A549 (cell line): ENCODE data around the gene COG6. TPM values are rescaled to one million over a fixed set of nuclear protein-coding genes. Genes with fewer than 3 reads are reported as not detected.

Source experiments
- ATAC-seq, 2 experiments: fragments of 200-7000 bp in 1 of 2; fragments of >200 bp in 1 of 2; cut with Nextera tagmentation in 1 of 2; cut with Tn5 transposase in 1 of 2; 3 replicates each; pipeline versions ENCODE4 v1.8.0 to v1.9.1; 2018 to 2020; ENCODE audit warnings: mild to moderate bottlenecking in 1 of 2, moderate library complexity in 1 of 2
- CTCF ChIA-PET: fragments of 300-600 bp; sonication (Branson Sonifier 250); formaldehyde crosslinking; extraction: SDS; loops from one replicate; lab custom pipeline; 2021; ENCODE audit warnings: antibody characterized with exemption, inconsistent platforms; lab: Yijun Ruan, JAX
- POLR2A ChIA-PET: fragments of 350-600 bp; formaldehyde crosslinking; extraction: SDS; loops from one replicate; lab custom pipeline; 2021; ENCODE audit warnings: antibody characterized with exemption, inconsistent platforms; lab: Yijun Ruan, JAX
- DNase-seq, 2 experiments: peaks; one replicate each; pipeline versions ENCODE4 v3.0.0 to v3.0.0-alpha.2; 2011 to 2016; ENCODE audit warnings: low read depth in 1 of 2, low spot score in 1 of 2
- FAIRE-seq: peaks from 2 replicates; lab custom pipeline; 2011; peaks lifted over from hg19 to GRCh38; lab: Jason Lieb, UNC
- H3K27ac ChIP-seq, 2 experiments: fragments of >200 bp; sonication (Bioruptor Twin); formaldehyde crosslinking; 3 replicates each; pipeline ENCODE4 v1.5.1; 2016 to 2017
- H3K4me1 ChIP-seq: fragments of >200 bp; sonication (Bioruptor Twin); formaldehyde crosslinking; 3 replicates; pipeline ENCODE4 v1.6.1; 2016
- H3K4me2 ChIP-seq: fragments of >200 bp; sonication (Bioruptor Twin); formaldehyde crosslinking; 3 replicates; pipeline ENCODE4 v1.6.1; 2016
- H3K4me3 ChIP-seq: fragments of >200 bp; sonication (Bioruptor Twin); formaldehyde crosslinking; 3 replicates; pipeline ENCODE4 v1.5.1; 2016
- H3K9me3 ChIP-seq: fragments of >200 bp; sonication (Bioruptor Twin); formaldehyde crosslinking; 3 replicates; pipeline ENCODE4 v1.6.1; 2016
- ATOH8 ChIP-seq: fragments of 250-450 bp; sonication (Bioruptor Pico); IDR thresholded peaks from 2 replicates; pipeline ENCODE4 v1.5.0; 2020; ENCODE audit warnings: low read depth, mild to moderate bottlenecking, moderate library complexity
- BCL3 ChIP-seq: fragments of >200 bp; sonication (Bioruptor Twin); formaldehyde crosslinking; IDR thresholded peaks from 3 replicates; pipeline ENCODE4 v1.6.1; 2016
- CHD2 ChIP-seq: fragments of 150-350 bp; IDR thresholded peaks from 2 replicates; pipeline ENCODE4 v1.6.1; 2014; ENCODE audit warnings: low read length; ENCODE audit not compliant: partially characterized antibody
- CHD4 ChIP-seq: fragments of 200-600 bp; sonication (generic); IDR thresholded peaks from 2 replicates; pipeline ENCODE4 v1.6.1; 2016; ENCODE audit warnings: antibody characterized with exemption, mild to moderate bottlenecking, borderline replicate concordance
- E2F6 ChIP-seq: IDR thresholded peaks from 2 replicates; pipeline ENCODE4 v1.6.1; 2012; ENCODE audit warnings: low read depth, borderline replicate concordance
- EHMT2 ChIP-seq: fragments of 200-600 bp; sonication (generic); IDR thresholded peaks from 2 replicates; pipeline ENCODE4 v1.6.1; 2016; ENCODE audit warnings: antibody characterized with exemption, low read depth, mild to moderate bottlenecking, moderate library complexity
- ELK1 ChIP-seq: fragments of 150-350 bp; IDR thresholded peaks from 2 replicates; pipeline ENCODE4 v1.6.1; 2014; ENCODE audit warnings: low read depth, mild to moderate bottlenecking, low read length
- ESRRA ChIP-seq: fragments of 150-350 bp; IDR thresholded peaks from 2 replicates; pipeline ENCODE4 v1.6.1; 2014; ENCODE audit warnings: mild to moderate bottlenecking, low read length, borderline replicate concordance
- FOSB ChIP-seq: fragments of 250-450 bp; sonication (Bioruptor Pico); IDR thresholded peaks from 2 replicates; pipeline ENCODE4 v1.5.0; 2020; ENCODE audit warnings: mild to moderate bottlenecking, moderate library complexity
- FOSL2 ChIP-seq, 2 experiments: fragments of 450-650 bp in 1 of 2; fragments of >200 bp in 1 of 2; sonication (Bioruptor Twin) in 1 of 2; formaldehyde crosslinking; IDR thresholded peaks; 2 replicates each; pipeline versions ENCODE4 v1.5.0 to v1.6.1; 2016 to 2020; ENCODE audit warnings: mild to moderate bottlenecking in 1 of 2, moderate library complexity in 1 of 2
- HDAC2 ChIP-seq: fragments of 200-600 bp; sonication (generic); IDR thresholded peaks from 2 replicates; pipeline ENCODE4 v1.6.1; 2016
- HES2 ChIP-seq: fragments of >200 bp; sonication (Bioruptor Twin); formaldehyde crosslinking; IDR thresholded peaks from 2 replicates; pipeline ENCODE4 v1.6.1; 2016
- HOXB13 ChIP-seq: fragments of 250-450 bp; sonication (Bioruptor Pico); IDR thresholded peaks from 2 replicates; pipeline ENCODE4 v1.5.0; 2020; ENCODE audit warnings: low read depth, mild to moderate bottlenecking, moderate library complexity
- MAFK ChIP-seq: fragments of 450-650 bp; IDR thresholded peaks from 2 replicates; pipeline ENCODE4 v1.6.1; 2014; ENCODE audit not compliant: partially characterized antibody
- MAX ChIP-seq: IDR thresholded peaks from 2 replicates; pipeline ENCODE4 v1.6.1; 2012
- NPAS2 ChIP-seq: fragments of 250-450 bp; sonication (Bioruptor Pico); IDR thresholded peaks from 2 replicates; pipeline ENCODE4 v1.8.0; 2022; ENCODE audit warnings: mild to moderate bottlenecking, moderate library complexity, borderline replicate concordance
- PHF8 ChIP-seq: fragments of 200-600 bp; sonication (generic); IDR thresholded peaks from 2 replicates; pipeline ENCODE4 v1.6.1; 2016; ENCODE audit warnings: low read depth, mild to moderate bottlenecking, antibody characterized with exemption, moderate library complexity, borderline replicate concordance
- RARB ChIP-seq: fragments of 250-450 bp; sonication (Bioruptor Pico); IDR thresholded peaks from 2 replicates; pipeline ENCODE4 v1.8.0; 2021; ENCODE audit warnings: mild to moderate bottlenecking, moderate library complexity
- RCOR1 ChIP-seq: fragments of 150-350 bp; IDR thresholded peaks from 2 replicates; pipeline ENCODE4 v1.6.1; 2014; ENCODE audit warnings: antibody characterized with exemption, low read length, low read depth
- ZC3H11A ChIP-seq: fragments of 450-650 bp; IDR thresholded peaks from 2 replicates; pipeline ENCODE4 v1.6.1; 2014; ENCODE audit warnings: antibody characterized with exemption, mild to moderate bottlenecking
- WGBS: methylation state at CpG from one replicate; pipeline ENCODE4 v1.1.6; 2017; ENCODE audit errors: missing lambda C conversion rate; 5-methylcytosine and 5-hydroxymethylcytosine counted together
- polyA plus RNA-seq, 4 experiments: library from polyadenylated mRNA; depleted of rRNA in 3 of 4; stranded (reverse); fragments of >200 nt; fragmentation: RNase III in 1 of 4; extraction: RNeasy Plus Mini Kit Qiagen cat#74134 plus additional on column Dnase treatment in 1 of 4; gene quantifications; 2 replicates in 3 of 4; 3 replicates in 1 of 4; pipeline ENCODE4 v1.2.3, GENCODE V29; 2011 to 2017

The COG6 gene
- polyA plus RNA-seq, 2 of the 4 experiments (the other 2 are of a cell fraction) = 8.8 to 22.0 TPM

GRCh38 chr13:39767791-39768517, 112.5 kb downstream of the COG6 start:
- no peak overlapping the region for H3K27ac ChIP-seq
- H3K4me3 ChIP-seq = no peak overlapping the region
- FAIRE-seq (no peak), ATAC-seq (no peak), DNase-seq (no peak)
- ChIA-PET CTCF (no interaction called here), POLR2A (no interaction called here)
- TF ChIP-seq HES2 (no peak), MAX (no peak), PHF8 (no peak), MAFK (no peak)
- 35% methylated on average over 2 of the region's 3 CpGs for whole genome bisulfite sequencing
- no peaks in the 10 kb centered on the region for H3K9me3 ChIP-seq
- no peaks in the 10 kb centered on the region for H3K4me1 ChIP-seq
- no peak overlapping the region for H3K4me2 ChIP-seq

- ChIA-PET CTCF (interaction anchor here (1.1 kb wide), 1 partner anchor 22 kb away, joined by 3 read pairs; no protein-coding TSS in a partner anchor), POLR2A (no interaction called here)
- H3K27ac ChIP-seq = no peak overlapping the region
- DNase-seq = no peak
- no peak for ATAC-seq
- H3K4me2 ChIP-seq = no peak overlapping the region
- TF ChIP-seq RCOR1 (no peak), ESRRA (no peak), FOSB (no peak), ZC3H11A (no peak), BCL3 (no peak), ELK1 (no peak), CHD2 (no peak), NPAS2 (CRISPR knock-in tag) (no peak), HDAC2 (no peak), RARB (CRISPR knock-in tag) (no peak), HOXB13 (CRISPR knock-in tag) (no peak)
- no peak overlapping the region for H3K4me3 ChIP-seq
- H3K9me3 ChIP-seq = no peaks in the 10 kb centered on the region
- no peak for FAIRE-seq
- H3K4me1 ChIP-seq = no peaks in the 10 kb centered on the region
These were observed 113.5 kb downstream of the COG6 start for GRCh38 chr13:39768962-39769361.

GRCh38 chr13:39770221-39771090, 115.0 kb downstream of the COG6 start:
- ATAC-seq (no peak), DNase-seq (no peak), FAIRE-seq (no peak)
- Histone ChIP-seq H3K9me3 (no peaks in the 10 kb centered on the region), H3K27ac (no peak overlapping the region), H3K4me1 (no peaks in the 10 kb centered on the region), H3K4me2 (no peak overlapping the region), H3K4me3 (no peak overlapping the region)
- TF ChIP-seq E2F6 = no peak
- no peak for TF ChIP-seq FOSL2 (IDR thresholded peaks at IDR 0.05)
- TF ChIP-seq FOSL2 (CRISPR knock-in tag; IDR thresholded peaks at IDR 0.05) = no peak
- no peak for TF ChIP-seq EHMT2
- no peak for TF ChIP-seq ATOH8
- TF ChIP-seq CHD2 = no peak
- TF ChIP-seq CHD4 = no peak
- ChIA-PET CTCF (interaction anchor here (1.1 to 1.8 kb wide), 2 partner anchors 21 to 912 kb away, joined by 3 to 5 read pairs; no protein-coding TSS in a partner anchor), POLR2A (no interaction called here)
- 67% methylated on average over 9 of the region's 9 CpGs for WGBS
